Panc1 (cell line): ENCODE results near the gene RS1. TPM values are rescaled to one million over a fixed set of nuclear protein-coding genes. Genes with fewer than 3 reads are reported as not detected.

ENCODE experiments used
- ATAC-seq: fragments of 200-7000 bp; cut with Tn5 transposase; 2 replicates; pipeline ENCODE4 v1.9.1; 2020; ENCODE audit warnings: mild to moderate bottlenecking, moderate library complexity
- BruUV-seq: library from RNA; stranded (reverse); fragments of 400-500 nt; replicated peaks from 2 replicates; lab custom pipeline; 2021; lab: Mats Ljungman, UMichigan
- CTCF ChIA-PET: fragments of 300-600 bp; sonication (Branson Sonifier 250); formaldehyde crosslinking; loops from one replicate; lab custom pipeline; 2022; ENCODE audit warnings: antibody characterized with exemption; lab: Charles Lee
- POLR2A ChIA-PET: fragments of 300-600 bp; sonication (Branson Sonifier 250); formaldehyde crosslinking; loops from one replicate; lab custom pipeline; 2022; ENCODE audit warnings: antibody characterized with exemption; lab: Charles Lee
- DNase-seq: peaks from one replicate; pipeline ENCODE4 v3.0.0-alpha.2; 2010; ENCODE audit warnings: low read depth, low spot score
- H3K27ac ChIP-seq: 2 replicates; pipeline ENCODE4 v1.5.1; 2011; ENCODE audit warnings: mild to moderate bottlenecking, low read length, inconsistent platforms
- H3K27me3 ChIP-seq: fragments of 200-500 bp; sonication (Bioruptor generic); 2 replicates; pipeline ENCODE4 v1.6.0; 2014; ENCODE audit warnings: low read length, inconsistent platforms; ENCODE audit not compliant: control insufficient read depth, insufficient read depth
- H3K36me3 ChIP-seq: fragments of 200-500 bp; sonication (Bioruptor generic); 2 replicates; pipeline ENCODE4 v1.5.1; 2014; ENCODE audit warnings: inconsistent platforms, mild to moderate bottlenecking, low read length, moderate library complexity; ENCODE audit not compliant: control insufficient read depth, insufficient read depth
- H3K4me1 ChIP-seq: 2 replicates; pipeline ENCODE4 v1.5.1; 2011; ENCODE audit warnings: inconsistent platforms, mild to moderate bottlenecking, low read length, moderate library complexity; ENCODE audit not compliant: control insufficient read depth, insufficient read depth
- H3K4me3 ChIP-seq, 2 experiments: 2 replicates each; pipeline ENCODE4 v1.5.1; 2011 to 2012; ENCODE audit warnings: low read depth in 2 of 2, low read length in 2 of 2, mild to moderate bottlenecking in 2 of 2, inconsistent platforms in 1 of 2, moderate library complexity in 1 of 2
- H3K9me3 ChIP-seq: fragments of 200-500 bp; sonication (Bioruptor generic); 2 replicates; pipeline ENCODE4 v1.5.1; 2014; ENCODE audit warnings: low read depth, mild to moderate bottlenecking, inconsistent platforms, low read length, moderate library complexity; ENCODE audit not compliant: control insufficient read depth, insufficient read depth
- POLR2AphosphoS5 ChIP-seq: IDR thresholded peaks from 2 replicates; pipeline ENCODE4 v1.6.1; 2012; ENCODE audit warnings: mild to moderate bottlenecking, low read depth, low read length, moderate library complexity
- SIN3A ChIP-seq: IDR thresholded peaks from 2 replicates; pipeline ENCODE4 v1.6.1; 2012; ENCODE audit warnings: low read depth, mild to moderate bottlenecking, low read length, moderate library complexity, borderline replicate concordance; ENCODE audit not compliant: insufficient read depth
- TCF7L2 ChIP-seq: IDR thresholded peaks from 2 replicates; pipeline ENCODE4 v1.6.1; 2011; ENCODE audit warnings: mild to moderate bottlenecking, low read depth, low read length, inconsistent platforms
- in situ Hi-C: cut with HindIII; loops from 2 replicates; pipeline ENCODE4 v1.10.0; 2016; ENCODE audit warnings: low sequenced_read_pairs, low pct_unique_long_range_greater_than_20kb
- intact Hi-C: fragments of 100-400 bp; cut with micrococcal nuclease; formaldehyde crosslinking; loops from one replicate; pipeline ENCODE4 v1.10.0; 2022; ENCODE audit not compliant: unreplicated experiment
- total RNA-seq: library from RNA; stranded (reverse); gene quantifications from one replicate; pipeline ENCODE4 v1.2.1, GENCODE V29; 2021; ENCODE audit not compliant: unreplicated experiment
- TF ChIP-seq, protein P1 (sequence below): fragments of 450-650 bp; IDR thresholded peaks from 2 replicates; pipeline ENCODE4 v1.5.1; 2017; ENCODE audit warnings: mild to moderate bottlenecking
- TF ChIP-seq, protein P2 (sequence below), 2 experiments: IDR thresholded peaks; 2 replicates each; pipeline ENCODE4 v1.6.1; 2011 to 2012; ENCODE audit warnings: low read depth in 2 of 2, control low read depth in 1 of 2, low read length in 1 of 2, mild to moderate bottlenecking in 1 of 2, moderate library complexity in 1 of 2; ENCODE audit not compliant: insufficient read depth in 1 of 2

RS1 gene
- total RNA-seq, 1 experiment from 2014 or later, result not detected

DNA sequence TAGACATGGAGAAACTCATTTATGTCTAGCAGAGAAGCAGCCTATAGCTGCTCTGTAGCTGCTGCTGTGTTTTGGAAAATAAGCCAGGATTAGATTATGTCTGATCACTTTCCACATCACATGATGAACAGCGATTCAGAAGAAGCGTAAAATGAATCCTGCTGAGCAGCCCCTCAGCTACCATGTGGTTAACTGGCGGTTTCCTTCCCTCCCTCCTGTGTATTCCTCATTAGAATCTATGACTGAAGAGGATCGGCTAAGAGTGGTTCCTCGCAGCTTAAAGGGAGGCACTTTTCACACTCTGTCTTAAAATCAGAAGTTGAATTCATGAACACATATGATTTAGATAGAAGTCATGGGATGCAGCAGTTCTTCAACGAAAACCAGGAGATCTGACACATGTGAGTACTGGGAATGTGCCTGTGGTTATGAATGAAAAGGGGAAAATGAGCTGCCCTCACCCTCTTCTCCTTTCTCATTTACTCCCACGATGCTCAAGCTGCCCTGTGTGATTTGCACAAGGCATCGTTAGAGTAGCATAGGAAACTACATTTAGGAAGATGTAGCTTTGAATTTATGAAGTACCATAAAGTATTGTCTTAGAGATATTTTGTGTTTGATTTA is 35.6 kb upstream of the RS1 start, which contains the start of gene PPEF1:
PPEF1 (plus strand) TSS at position 220 of the 624 bp plus-strand sequence; CDS start at position 356, 136 bp downstream.
- Histone ChIP-seq H3K4me1 (no peaks in the 10 kb centered on the region), H3K36me3 (no peaks in the 10 kb centered on the region), H3K9me3 (no peaks in the 10 kb centered on the region), H3K27me3 (no peaks in the 10 kb centered on the region), H3K4me3 (no peak within 1 kb of the TSS), H3K27ac (no peak within 1 kb of the TSS)
- ChIA-PET CTCF (no interaction called here), POLR2A (no interaction called here)
- in situ Hi-C loops (no loop called here), intact Hi-C loops (no loop called here)
- DNase-seq, result no peak
- TF ChIP-seq, protein P1, sequence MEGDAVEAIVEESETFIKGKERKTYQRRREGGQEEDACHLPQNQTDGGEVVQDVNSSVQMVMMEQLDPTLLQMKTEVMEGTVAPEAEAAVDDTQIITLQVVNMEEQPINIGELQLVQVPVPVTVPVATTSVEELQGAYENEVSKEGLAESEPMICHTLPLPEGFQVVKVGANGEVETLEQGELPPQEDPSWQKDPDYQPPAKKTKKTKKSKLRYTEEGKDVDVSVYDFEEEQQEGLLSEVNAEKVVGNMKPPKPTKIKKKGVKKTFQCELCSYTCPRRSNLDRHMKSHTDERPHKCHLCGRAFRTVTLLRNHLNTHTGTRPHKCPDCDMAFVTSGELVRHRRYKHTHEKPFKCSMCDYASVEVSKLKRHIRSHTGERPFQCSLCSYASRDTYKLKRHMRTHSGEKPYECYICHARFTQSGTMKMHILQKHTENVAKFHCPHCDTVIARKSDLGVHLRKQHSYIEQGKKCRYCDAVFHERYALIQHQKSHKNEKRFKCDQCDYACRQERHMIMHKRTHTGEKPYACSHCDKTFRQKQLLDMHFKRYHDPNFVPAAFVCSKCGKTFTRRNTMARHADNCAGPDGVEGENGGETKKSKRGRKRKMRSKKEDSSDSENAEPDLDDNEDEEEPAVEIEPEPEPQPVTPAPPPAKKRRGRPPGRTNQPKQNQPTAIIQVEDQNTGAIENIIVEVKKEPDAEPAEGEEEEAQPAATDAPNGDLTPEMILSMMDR, result no peak
- TF ChIP-seq, protein P2, sequence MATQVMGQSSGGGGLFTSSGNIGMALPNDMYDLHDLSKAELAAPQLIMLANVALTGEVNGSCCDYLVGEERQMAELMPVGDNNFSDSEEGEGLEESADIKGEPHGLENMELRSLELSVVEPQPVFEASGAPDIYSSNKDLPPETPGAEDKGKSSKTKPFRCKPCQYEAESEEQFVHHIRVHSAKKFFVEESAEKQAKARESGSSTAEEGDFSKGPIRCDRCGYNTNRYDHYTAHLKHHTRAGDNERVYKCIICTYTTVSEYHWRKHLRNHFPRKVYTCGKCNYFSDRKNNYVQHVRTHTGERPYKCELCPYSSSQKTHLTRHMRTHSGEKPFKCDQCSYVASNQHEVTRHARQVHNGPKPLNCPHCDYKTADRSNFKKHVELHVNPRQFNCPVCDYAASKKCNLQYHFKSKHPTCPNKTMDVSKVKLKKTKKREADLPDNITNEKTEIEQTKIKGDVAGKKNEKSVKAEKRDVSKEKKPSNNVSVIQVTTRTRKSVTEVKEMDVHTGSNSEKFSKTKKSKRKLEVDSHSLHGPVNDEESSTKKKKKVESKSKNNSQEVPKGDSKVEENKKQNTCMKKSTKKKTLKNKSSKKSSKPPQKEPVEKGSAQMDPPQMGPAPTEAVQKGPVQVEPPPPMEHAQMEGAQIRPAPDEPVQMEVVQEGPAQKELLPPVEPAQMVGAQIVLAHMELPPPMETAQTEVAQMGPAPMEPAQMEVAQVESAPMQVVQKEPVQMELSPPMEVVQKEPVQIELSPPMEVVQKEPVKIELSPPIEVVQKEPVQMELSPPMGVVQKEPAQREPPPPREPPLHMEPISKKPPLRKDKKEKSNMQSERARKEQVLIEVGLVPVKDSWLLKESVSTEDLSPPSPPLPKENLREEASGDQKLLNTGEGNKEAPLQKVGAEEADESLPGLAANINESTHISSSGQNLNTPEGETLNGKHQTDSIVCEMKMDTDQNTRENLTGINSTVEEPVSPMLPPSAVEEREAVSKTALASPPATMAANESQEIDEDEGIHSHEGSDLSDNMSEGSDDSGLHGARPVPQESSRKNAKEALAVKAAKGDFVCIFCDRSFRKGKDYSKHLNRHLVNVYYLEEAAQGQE (IDR thresholded peaks at IDR 0.05; ENCODE audit: insufficient read depth in 1 of 2, low read depth in 2 of 2, low read length in 1 of 2), result no peak
- no peak for TF ChIP-seq SIN3A
- no peak for TF ChIP-seq TCF7L2
- BruUV-seq, result no TSS peak
- ATAC-seq, result no peak

DNA sequence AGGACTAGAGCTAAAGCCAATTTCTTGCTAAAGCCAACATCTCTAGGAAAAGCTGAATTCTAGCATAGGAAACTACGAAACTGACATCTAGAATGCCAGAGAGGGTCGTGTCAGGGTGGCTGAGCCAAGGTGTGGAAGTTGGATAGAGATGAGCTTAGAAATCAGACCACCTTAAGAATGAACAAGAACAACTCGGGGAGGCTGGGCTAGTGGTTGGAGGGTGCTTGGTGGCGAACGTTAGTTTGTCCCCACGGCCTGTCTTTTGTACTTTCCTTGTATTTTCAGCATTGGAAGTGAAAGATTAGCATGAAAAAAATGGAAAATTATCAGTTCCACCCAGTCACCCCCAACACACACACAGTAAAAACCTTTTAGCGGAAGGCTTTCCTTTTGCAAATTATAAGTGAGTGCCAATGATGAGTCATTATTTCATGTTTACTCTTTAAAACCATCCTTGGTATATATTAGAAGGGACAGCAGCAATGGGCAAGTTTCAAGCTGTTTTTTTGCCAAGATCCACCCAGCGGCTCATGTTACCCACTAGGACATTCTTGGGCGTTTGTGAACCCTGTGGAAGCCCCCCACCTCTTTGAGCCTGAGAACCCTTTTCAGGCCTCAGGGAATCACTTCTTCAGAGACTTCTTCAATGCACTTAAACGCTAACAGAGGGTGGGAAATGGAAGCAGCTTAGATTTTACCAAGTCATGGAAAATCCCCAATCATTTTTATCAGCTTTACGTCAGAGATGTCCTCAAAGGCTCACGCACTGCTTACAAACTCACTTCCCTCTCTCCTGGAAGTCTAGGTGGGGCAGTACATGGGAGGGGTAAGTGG is 30.7 kb upstream of the RS1 start:
- no peak for DNase-seq

More for the DNA sequence above, 30.7 kb upstream of the RS1 start:
- no peaks in the 10 kb centered on the region for H3K4me1 ChIP-seq
- BruUV-seq, result no TSS peak
- POLR2A ChIA-PET, result no interaction called here
- H3K36me3 ChIP-seq, result no peaks in the 10 kb centered on the region
- ATAC-seq, result 0 out of 2 replicates have a peak, but pooled peaks have one; percentile 34
- no peak overlapping the region for H3K4me3 ChIP-seq
- CTCF ChIA-PET, result no interaction called here
- no peaks in the 10 kb centered on the region for H3K9me3 ChIP-seq
- intact Hi-C loops, result no loop called here
- no peaks in the 10 kb centered on the region for H3K27me3 ChIP-seq
- TF ChIP-seq, protein P1, result no peak
- TF ChIP-seq SIN3A, result no peak
- TF ChIP-seq TCF7L2, result no peak
- no peak for TF ChIP-seq POLR2AphosphoS5
- TF ChIP-seq, protein P2 (IDR thresholded peaks at IDR 0.05; ENCODE audit: insufficient read depth in 1 of 2, low read depth in 2 of 2, low read length in 1 of 2), result no peak
- in situ Hi-C loops, result no loop called here
- no peak overlapping the region for H3K27ac ChIP-seq
